HG03135 (cell line): Measurements from ENCODE around the gene AIP.
A peak's percentile ranks its signal among the peaks of the same experiment; 100 is the strongest.
"Not testable (repeated sequence)": the region's sequence is repeated elsewhere in the genome, so short reads cannot be mapped to it uniquely, and the experiment has no call there.

ENCODE experiments used
- ATAC-seq: cut with Tn5 transposase; IDR thresholded peaks from one replicate; pipeline ENCODE4 v1.9.1; 2021; ENCODE audit warnings: mild to moderate bottlenecking, moderate library complexity; ENCODE audit not compliant: unreplicated experiment

The AIP gene

DNA sequence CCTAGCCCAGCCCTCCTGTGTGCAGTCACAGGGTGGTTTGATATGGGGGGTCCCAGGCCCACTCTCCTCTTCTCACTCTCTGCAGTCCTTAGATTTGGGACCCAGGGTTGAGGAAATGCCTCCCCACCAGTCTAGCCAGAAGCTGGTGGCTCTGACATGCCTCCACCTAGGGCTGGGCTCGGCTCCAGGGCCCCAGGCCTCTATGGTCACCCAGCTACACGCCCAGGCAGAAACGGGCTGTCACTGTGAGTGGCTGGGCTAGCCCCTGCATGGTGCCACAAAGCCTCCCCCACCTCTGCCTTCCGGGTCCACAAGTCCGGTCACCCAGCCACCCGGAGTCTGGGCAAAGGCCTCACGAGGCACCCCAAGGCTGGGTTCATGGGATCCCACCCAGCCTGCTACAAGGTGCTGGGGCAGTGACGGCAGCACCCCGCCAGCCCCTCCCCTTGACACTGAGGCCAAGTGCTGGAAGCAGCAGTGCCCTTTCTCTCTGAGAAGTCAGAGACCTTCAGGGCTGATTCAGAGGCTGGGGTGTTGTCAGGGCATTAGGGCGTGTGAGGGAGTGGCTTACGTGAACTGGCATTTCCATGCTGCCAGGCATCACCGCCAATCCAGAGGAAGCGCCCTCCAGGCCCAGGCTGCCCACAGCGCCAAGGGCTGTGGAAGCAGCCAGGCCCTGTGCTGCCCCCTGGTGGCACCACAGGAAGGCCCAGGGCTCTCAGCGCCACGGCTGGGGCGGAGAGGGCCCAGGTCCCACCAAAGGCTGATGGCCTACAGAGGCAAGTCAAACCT is 23.0 kb downstream of the AIP start:
- no peak for ATAC-seq

DNA sequence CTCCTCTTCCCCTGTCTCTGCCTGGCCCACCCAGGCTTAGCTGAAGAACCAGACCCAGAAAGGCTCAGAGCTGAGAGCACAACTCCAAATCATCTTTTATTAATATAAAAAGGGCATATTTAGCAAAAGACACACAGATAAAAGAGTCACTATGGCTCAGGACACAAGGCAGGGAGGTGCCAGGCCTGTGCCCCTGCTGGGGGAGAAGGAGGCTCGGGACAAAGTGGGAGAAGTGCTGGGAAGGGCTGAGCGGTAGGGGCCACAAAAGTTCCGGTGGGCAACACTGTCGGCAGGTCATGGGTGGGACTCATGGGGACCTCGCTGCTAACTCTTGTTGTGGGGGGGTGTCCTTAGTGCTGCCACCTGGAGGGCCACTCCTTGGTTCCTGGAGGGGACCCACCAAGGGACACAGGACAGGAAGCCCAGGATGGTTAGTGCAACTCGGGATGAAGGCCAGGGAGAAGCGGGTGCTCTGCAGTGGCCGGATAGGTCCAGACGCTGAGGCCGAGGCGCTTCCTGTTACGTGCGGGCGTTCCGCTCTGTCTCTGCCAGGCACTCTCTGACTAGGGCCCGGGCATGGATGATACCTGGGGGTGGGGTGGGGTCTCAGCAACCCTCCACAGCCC is 23.7 kb downstream of the AIP start:
- ATAC-seq, result no peak

DNA sequence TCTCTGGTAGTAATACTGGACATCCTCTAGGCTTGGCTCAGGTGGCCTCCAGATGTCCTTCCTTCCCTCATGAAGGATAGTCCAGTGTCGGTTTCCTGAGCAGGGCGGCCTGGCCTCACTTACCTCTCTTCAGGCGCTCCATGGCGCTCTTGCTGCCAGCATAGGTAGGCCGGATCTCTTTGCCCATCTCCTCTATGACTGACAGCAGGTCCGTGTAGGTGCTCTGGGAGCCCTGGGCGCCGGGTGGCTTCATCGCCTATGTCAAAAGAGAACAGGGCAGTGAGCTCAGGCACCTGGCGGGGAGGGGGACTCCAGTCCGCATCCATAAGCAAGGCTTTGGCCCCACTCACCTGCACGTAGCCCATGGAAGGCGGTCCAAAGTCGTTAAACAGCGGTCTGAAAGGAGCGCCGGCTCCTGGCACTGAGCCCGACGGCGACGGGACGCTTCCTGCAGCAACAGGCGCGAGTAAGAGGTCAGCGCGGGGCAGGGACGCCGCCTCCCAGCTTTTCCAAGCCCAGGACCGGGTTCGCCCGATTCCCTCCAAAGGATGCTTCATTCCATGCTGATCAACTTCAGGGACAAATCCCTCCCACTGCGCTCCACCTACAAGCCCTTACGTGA is 24.5 kb downstream of the AIP start:
- no peak for ATAC-seq

DNA sequence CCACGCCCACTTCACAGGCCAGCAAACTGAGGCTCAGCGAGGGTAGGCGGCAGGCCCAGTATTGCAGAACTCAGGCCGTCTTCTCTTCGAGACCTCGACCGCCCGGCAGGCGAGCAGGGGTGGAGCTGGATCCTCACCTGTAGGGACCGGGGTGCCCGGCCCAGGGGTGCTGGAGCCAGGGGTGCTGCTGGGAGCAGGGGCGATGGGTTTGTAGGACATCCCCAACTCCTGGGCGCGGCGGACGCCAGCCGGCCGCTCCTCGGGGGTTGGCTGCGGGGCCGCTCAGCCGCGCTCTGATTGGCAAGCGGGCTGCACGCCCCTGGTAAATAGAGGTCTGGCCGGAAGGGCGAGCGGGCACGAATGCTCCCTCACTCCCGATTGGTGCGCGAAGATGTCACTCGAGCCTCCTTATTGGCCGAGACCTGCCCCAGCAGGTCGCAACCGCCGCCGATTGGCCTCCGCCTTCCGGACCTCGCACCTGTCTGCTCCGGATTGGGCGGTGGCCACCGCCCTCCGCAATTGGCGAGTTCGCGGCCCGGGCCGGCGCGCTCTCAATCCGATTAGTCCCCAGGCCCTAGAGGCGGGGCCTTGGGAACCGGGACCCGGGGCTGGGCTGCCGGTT is 25.1 kb downstream of the AIP start, which contains the start of gene CDK2AP2:
TSS of gene CDK2AP2 (minus strand) at position 299 of the 622 bp plus-strand sequence. CDS start at position 219, 80 bp downstream.
- ATAC-seq, result peak; percentile 66

- peak; percentile 51 for ATAC-seq
These were observed 25.8 kb downstream of the AIP start for GRCh38 chr11:67508486-67509121.

GRCh38 chr11:67510023-67510345 is 27.2 kb downstream of the AIP start:
- ATAC-seq, result no peak

DNA sequence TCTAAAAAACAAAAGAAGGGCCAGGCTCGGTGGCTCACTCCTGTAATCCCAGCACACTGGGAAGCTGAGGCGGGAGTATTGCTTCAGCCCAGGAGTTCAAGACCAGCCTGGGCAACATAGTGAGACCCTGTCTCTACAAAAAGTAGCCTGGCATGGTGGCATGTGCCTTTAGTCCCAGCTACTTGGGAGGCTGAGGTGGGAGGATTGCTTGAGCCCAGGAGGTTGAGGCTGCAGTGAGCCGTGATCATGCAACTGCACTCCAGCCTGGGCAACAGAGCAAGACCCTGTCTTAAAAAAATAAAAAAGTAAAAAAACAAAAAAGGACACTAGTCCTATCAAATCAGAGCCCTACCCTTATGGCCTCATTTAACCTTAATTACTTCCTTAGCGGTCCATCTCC is 28.7 kb downstream of the AIP start:
- ATAC-seq, result not testable (repeated sequence)

- ATAC-seq, result no peak
These were observed 31.3 kb downstream of the AIP start for GRCh38 chr11:67514116-67514515.

- no peak for ATAC-seq
These were observed 34.0 kb downstream of the AIP start for GRCh38 chr11:67516806-67517205.

- no peak for ATAC-seq
These were observed 35.1 kb downstream of the AIP start for GRCh38 chr11:67517784-67518552.

DNA sequence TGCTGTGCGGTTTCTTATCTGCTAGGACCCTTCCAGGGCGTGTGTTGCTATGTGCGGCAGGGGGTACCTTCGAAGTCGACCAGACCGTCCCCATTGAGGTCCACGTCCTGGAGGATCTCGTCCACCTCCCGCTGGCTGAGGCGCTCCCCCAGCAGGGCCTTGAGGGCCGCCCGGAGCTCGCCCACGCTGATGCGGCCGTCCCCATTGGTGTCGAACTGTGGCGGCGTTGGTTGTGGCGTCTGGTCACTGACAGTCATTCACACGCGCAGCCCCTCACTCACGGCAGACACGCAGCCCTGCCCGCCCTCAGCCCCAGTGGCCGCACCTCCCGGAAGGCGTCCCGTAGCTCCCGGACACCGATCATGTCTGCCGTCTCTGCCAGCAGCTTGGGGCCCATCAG is 36.9 kb downstream of the AIP start:
- no peak for ATAC-seq

DNA sequence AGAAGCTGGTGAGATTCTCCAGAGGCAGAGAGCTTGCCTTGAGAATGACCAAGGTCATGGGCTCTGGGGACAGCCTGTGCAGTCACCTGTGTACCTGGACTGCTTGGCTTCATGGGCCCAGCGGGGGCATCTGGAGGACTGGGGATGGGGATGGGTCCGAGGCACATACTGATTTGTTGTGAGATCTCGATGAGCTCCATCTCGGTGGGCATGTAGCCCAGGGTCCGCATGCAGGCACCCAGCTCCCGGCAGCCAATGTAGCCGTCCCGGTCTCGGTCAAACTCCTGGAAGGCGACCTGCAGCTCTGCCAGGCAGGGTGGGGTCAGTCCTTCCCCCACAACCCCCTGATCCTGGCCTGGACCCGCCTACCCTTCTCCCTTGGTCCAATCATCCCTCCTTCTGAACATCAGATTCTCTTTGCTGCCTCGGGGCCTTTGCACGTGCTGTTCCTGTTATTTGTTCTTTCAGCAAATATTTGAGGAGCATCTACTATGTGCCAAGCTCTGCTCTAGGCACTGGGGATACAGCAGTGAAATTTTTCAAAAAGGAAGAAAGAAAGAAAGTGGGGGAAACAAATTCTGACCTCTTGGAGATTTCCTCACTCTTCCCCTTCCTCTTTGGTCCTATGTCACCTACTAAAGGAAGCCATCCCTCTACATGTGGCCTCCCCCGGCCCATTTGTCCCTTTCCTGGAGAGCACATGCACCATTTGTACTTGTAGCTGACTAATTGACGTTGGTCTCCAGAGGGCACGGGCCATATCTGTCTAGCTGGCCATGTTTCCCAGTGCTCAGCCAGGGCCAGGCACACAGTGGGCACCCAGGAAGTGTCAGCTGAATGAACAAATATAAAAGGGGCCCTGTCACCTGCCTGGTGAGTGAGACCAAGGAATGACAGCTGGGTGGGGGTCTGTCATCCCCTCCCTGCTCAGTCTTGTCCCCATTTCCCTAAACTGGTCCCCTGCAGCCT is 38.3 kb downstream of the AIP start:
- ATAC-seq, result no peak

GRCh38 chr11:67521924-67522323 is 39.1 kb downstream of the AIP start:
- no peak for ATAC-seq

GRCh38 chr11:67522338-67522737 is 39.5 kb downstream of the AIP start:
- no peak for ATAC-seq

GRCh38 chr11:67522844-67523555 is 40.2 kb downstream of the AIP start, which contains the start of gene CABP2:
TSS of gene CABP2 (minus strand) at chr11:67523446. CDS start at chr11:67523326, 120 bp downstream.
- no peak for ATAC-seq

GRCh38 chr11:67523556-67524479 is 41.0 kb downstream of the AIP start:
- ATAC-seq, result no peak

GRCh38 chr11:67524480-67524808 is 41.6 kb downstream of the AIP start:
- no peak for ATAC-seq
